ENCODE measurements around the gene AKAP9. TPM values are rescaled to one million over a fixed set of nuclear protein-coding genes. Genes with fewer than 3 reads are reported as not detected.

AKAP9 gene
- total and polyA plus RNA-seq, 4 donors: 11.4 to 203 (median 40.0) TPM

DNA sequence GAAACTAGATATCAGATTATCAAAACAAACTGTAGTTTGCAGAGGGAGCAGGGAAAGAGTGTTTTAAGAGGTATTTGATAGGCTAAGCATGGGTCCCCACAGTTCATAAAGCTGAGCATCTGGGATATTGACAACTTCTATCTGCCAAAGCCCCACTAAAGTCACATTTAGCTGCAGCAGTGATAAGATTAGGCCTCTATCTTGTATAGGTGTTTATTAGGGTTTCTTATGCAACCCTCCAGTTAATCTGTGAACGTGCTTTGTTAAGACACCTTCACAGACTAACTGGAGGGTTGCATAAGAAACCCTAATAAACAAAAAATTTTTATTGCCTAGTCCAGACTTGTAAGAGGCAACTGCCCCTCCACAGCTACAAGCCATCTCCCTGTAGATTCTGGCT lies 115.6 kb downstream of the AKAP9 start:
- Histone ChIP-seq H3K36me3 (ENCODE audit: control insufficient read depth in 4 of 4, insufficient read depth in 4 of 4, low read length in 4 of 4) (peaks cover 2 to 7% (median 4%) of the 10 kb centered on the region in 4 donors), H3K27me3 (ENCODE audit: control insufficient read depth in 3 of 3, insufficient read depth in 3 of 3, low read length in 2 of 3) (no peaks in the 10 kb centered on the region), H3K27ac (ENCODE audit: low read depth in 1 of 2, low read length in 1 of 2) (no peak overlapping the region), H3K4me1 (ENCODE audit: control insufficient read depth in 5 of 5, insufficient read depth in 5 of 5, low read length in 5 of 5) (peaks cover 0 to 4% (median 0%) of the 10 kb centered on the region in 5 donors), H3K4me3 (no peak overlapping the region), H3K9ac (ENCODE audit: insufficient read depth in 1 of 2, low read length in 2 of 2) (no peak overlapping the region), H3K9me3 (ENCODE audit: control insufficient read depth in 4 of 4, insufficient read depth in 3 of 4, low read length in 3 of 4) (no peaks in the 10 kb centered on the region)
- ATAC-seq (ENCODE audit: insufficient read depth, low FRiP score) (no peak), DNase-seq (no peak)
- no peak for TF ChIP-seq CTCF (IDR thresholded peaks at IDR 0.05; ENCODE audit: control extremely low read depth, extremely low read depth)
- 33 to 70% methylated on average over 1 of the region's 1 CpG for WGBS, 2 donors

- peak overlapping the region; percentile 22 to 83 for H3K27ac ChIP-seq (ENCODE audit: low read depth in 1 of 2, low read length in 1 of 2)
- ATAC-seq (ENCODE audit: insufficient read depth, low FRiP score): peak; percentile 41
- no peak for TF ChIP-seq CTCF (IDR thresholded peaks at IDR 0.05; ENCODE audit: control extremely low read depth, extremely low read depth)
- peaks cover 2 to 7% (median 4%) of the 10 kb centered on the region in 4 donors for H3K36me3 ChIP-seq (ENCODE audit: control insufficient read depth in 4 of 4, insufficient read depth in 4 of 4, low read length in 4 of 4)
- no peak overlapping the region for H3K4me3 ChIP-seq
- DNase-seq: peak; percentile 14 to 35 (median 19)
- no peaks in the 10 kb centered on the region for H3K27me3 ChIP-seq (ENCODE audit: control insufficient read depth in 3 of 3, insufficient read depth in 3 of 3, low read length in 2 of 3)
- WGBS, 2 donors: 59 to 71% methylated on average over 2 of the region's 2 CpGs
- no peak overlapping the region for H3K9ac ChIP-seq (ENCODE audit: insufficient read depth in 1 of 2, low read length in 2 of 2)
- peaks cover 0 to 4% (median 0%) of the 10 kb centered on the region in 5 donors for H3K4me1 ChIP-seq (ENCODE audit: control insufficient read depth in 5 of 5, insufficient read depth in 5 of 5, low read length in 5 of 5)
- no peaks in the 10 kb centered on the region for H3K9me3 ChIP-seq (ENCODE audit: control insufficient read depth in 4 of 4, insufficient read depth in 3 of 4, low read length in 3 of 4)
Measured at GRCh38 chr7:92057375-92057774, 116.7 kb downstream of the AKAP9 start.

DNA sequence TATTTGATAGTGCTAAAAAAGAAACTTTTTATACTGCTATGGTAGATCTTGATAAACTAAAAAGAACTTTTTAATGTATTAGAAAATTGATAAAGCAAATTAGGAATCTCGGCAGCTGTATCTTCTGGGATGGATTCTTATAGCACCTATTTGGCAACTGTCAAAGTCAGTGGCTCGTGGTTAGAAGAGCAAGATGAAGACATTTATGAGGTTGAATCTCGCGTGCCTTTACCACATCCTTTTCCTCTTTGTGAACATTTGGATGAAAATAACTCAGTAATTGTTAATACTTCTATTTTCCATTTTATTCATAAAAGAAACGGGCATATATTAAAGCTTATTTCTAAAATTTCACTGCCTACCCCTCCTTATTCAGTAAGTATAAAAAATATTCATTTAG lies 117.4 kb downstream of the AKAP9 start:
- Histone ChIP-seq H3K4me3 (no peak overlapping the region), H3K36me3 (ENCODE audit: control insufficient read depth in 4 of 4, insufficient read depth in 4 of 4, low read length in 4 of 4) (peaks cover 0 to 8% (median 3%) of the 10 kb centered on the region in 4 donors), H3K9ac (ENCODE audit: insufficient read depth in 1 of 2, low read length in 2 of 2) (no peak overlapping the region), H3K27ac (ENCODE audit: low read depth in 1 of 2, low read length in 1 of 2) (no peak overlapping the region), H3K9me3 (ENCODE audit: control insufficient read depth in 4 of 4, insufficient read depth in 3 of 4, low read length in 3 of 4) (no peaks in the 10 kb centered on the region), H3K4me1 (ENCODE audit: control insufficient read depth in 5 of 5, insufficient read depth in 5 of 5, low read length in 5 of 5) (peaks cover 0 to 4% (median 0%) of the 10 kb centered on the region in 5 donors), H3K27me3 (ENCODE audit: control insufficient read depth in 3 of 3, insufficient read depth in 3 of 3, low read length in 2 of 3) (no peaks in the 10 kb centered on the region)
- no peak for TF ChIP-seq CTCF (IDR thresholded peaks at IDR 0.05; ENCODE audit: control extremely low read depth, extremely low read depth)
- ATAC-seq (ENCODE audit: insufficient read depth, low FRiP score): no peak
- WGBS, 2 donors: 30 to 56% methylated on average over 5 of the region's 5 CpGs
- no peak for DNase-seq

DNA sequence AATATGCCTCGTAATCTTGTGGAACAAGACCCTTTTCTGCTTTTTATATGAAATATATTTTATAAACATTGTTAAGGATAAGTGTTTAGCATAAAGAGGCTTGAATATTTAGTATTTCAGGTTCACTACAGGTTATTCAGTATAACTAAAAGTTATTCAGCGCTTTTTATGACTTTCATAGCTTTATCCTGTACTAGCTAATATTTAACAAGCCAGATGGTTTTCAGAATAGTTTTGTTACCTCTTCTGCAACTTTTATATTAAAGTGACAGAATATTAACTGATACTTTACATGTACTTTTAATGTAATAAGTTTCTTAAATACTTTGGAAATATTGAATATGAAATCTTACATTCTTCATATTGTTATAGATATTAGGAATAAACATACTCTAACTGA lies 118.2 kb downstream of the AKAP9 start:
- no peak overlapping the region for H3K4me3 ChIP-seq

More for the DNA sequence above, 118.2 kb downstream of the AKAP9 start:
- no peaks in the 10 kb centered on the region for H3K27me3 ChIP-seq (ENCODE audit: control insufficient read depth in 3 of 3, insufficient read depth in 3 of 3, low read length in 2 of 3)
- H3K27ac ChIP-seq (ENCODE audit: low read depth in 1 of 2, low read length in 1 of 2): no peak overlapping the region
- no peak for TF ChIP-seq CTCF (IDR thresholded peaks at IDR 0.05; ENCODE audit: control extremely low read depth, extremely low read depth)
- peaks cover 0 to 5% (median under 1%) of the 10 kb centered on the region in 4 donors for H3K36me3 ChIP-seq (ENCODE audit: control insufficient read depth in 4 of 4, insufficient read depth in 4 of 4, low read length in 4 of 4)
- no peak overlapping the region for H3K9ac ChIP-seq (ENCODE audit: insufficient read depth in 1 of 2, low read length in 2 of 2)
- WGBS, 2 donors: 72 to 86% methylated on average over 2 of the region's 2 CpGs
- ATAC-seq (ENCODE audit: insufficient read depth, low FRiP score): no peak
- no peaks in the 10 kb centered on the region for H3K9me3 ChIP-seq (ENCODE audit: control insufficient read depth in 4 of 4, insufficient read depth in 3 of 4, low read length in 3 of 4)
- DNase-seq: no peak
- H3K4me1 ChIP-seq (ENCODE audit: control insufficient read depth in 5 of 5, insufficient read depth in 5 of 5, low read length in 5 of 5): peaks cover 0 to 4% (median 0%) of the 10 kb centered on the region in 5 donors
